Stimulated activated CD4-positive, alpha-beta T cell treated with anti-CD3 and anti-CD28 coated beads, Interleukin-2, amount 100 ng/mL, for 24 hours (primary cell): Measurements from ENCODE around the gene S100P.

ENCODE experiments used
- DNase-seq, 2 donors: peaks; one replicate each; pipeline ENCODE4 v3.0.0-alpha.2; 2020

The S100P gene

GRCh38 chr4:6727081-6727942, 33.6 kb downstream of the S100P start:
- DNase-seq = no peak

GRCh38 chr4:6727943-6728250, 34.2 kb downstream of the S100P start:
- no peak for DNase-seq

- DNase-seq = no peak
These were observed 34.8 kb downstream of the S100P start for GRCh38 chr4:6728320-6729029.

GRCh38 chr4:6730603-6731317, 37.1 kb downstream of the S100P start:
- no peak for DNase-seq

- no peak for DNase-seq
These were observed 37.6 kb downstream of the S100P start for GRCh38 chr4:6731318-6731675.

- DNase-seq = no peak
These were observed 38.1 kb downstream of the S100P start for GRCh38 chr4:6731780-6732179.

GRCh38 chr4:6732441-6733357, 39.0 kb downstream of the S100P start:
- no peak for DNase-seq

GRCh38 chr4:6733358-6734164, 39.9 kb downstream of the S100P start:
- DNase-seq = no peak

GRCh38 chr4:6734165-6734786, 40.6 kb downstream of the S100P start:
- DNase-seq = no peak

GRCh38 chr4:6739920-6740319, 46.2 kb downstream of the S100P start:
- DNase-seq = no peak

GRCh38 chr4:6740347-6740746, 46.7 kb downstream of the S100P start:
- no peak for DNase-seq

GRCh38 chr4:6742507-6742906, 48.8 kb downstream of the S100P start:
- DNase-seq = no peak

GRCh38 chr4:6742989-6743388, 49.3 kb downstream of the S100P start:
- DNase-seq = no peak
